H9 (cell line): ENCODE data around the gene HECW1. TPM values are rescaled to one million over a fixed set of nuclear protein-coding genes. Genes with fewer than 3 reads are reported as not detected.

ENCODE experiments used
- DNase-seq: peaks from one replicate; pipeline ENCODE4 v3.0.0-alpha.2; 2017
- H2AFZ ChIP-seq: one replicate; pipeline ENCODE4 v1.6.1; 2013; ENCODE audit warnings: mild to moderate bottlenecking, low read length, control low read depth, moderate library complexity
- H2AK5ac ChIP-seq: 2 replicates; pipeline ENCODE4 v1.6.1; 2013; ENCODE audit warnings: low read length, control low read depth, mixed read lengths; ENCODE audit not compliant: insufficient read length
- H2BK120ac ChIP-seq: one replicate; pipeline ENCODE4 v1.6.1; 2013; ENCODE audit warnings: low read depth, mild to moderate bottlenecking, low read length, control low read depth, inconsistent platforms; ENCODE audit not compliant: poor library complexity, severe bottlenecking
- H2BK12ac ChIP-seq: 2 replicates; pipeline ENCODE4 v1.6.1; 2013; ENCODE audit warnings: low read length, control low read depth, mixed read lengths, low read depth; ENCODE audit not compliant: insufficient read length
- H2BK15ac ChIP-seq: 2 replicates; pipeline ENCODE4 v1.6.1; 2013; ENCODE audit warnings: low read depth, low read length, control low read depth
- H2BK20ac ChIP-seq: one replicate; pipeline ENCODE4 v1.6.1; 2013; ENCODE audit warnings: low read depth, mild to moderate bottlenecking, low read length, control low read depth, inconsistent platforms; ENCODE audit not compliant: poor library complexity, severe bottlenecking
- H2BK5ac ChIP-seq: 2 replicates; pipeline ENCODE4 v1.6.1; 2013; ENCODE audit warnings: low read length, control low read depth, mixed read lengths; ENCODE audit not compliant: insufficient read length
- H3K14ac ChIP-seq: 2 replicates; pipeline ENCODE4 v1.6.1; 2013; ENCODE audit warnings: low read length, control low read depth; ENCODE audit not compliant: insufficient read depth
- H3K18ac ChIP-seq: 2 replicates; pipeline ENCODE4 v1.6.1; 2013; ENCODE audit warnings: low read depth, mild to moderate bottlenecking, mixed read lengths, low read length, control low read depth; ENCODE audit not compliant: insufficient read length
- H3K23ac ChIP-seq: 2 replicates; pipeline ENCODE4 v1.6.1; 2013; ENCODE audit warnings: low read length, control low read depth, mixed read lengths, low read depth; ENCODE audit not compliant: insufficient read length
- H3K23me2 ChIP-seq: 2 replicates; pipeline ENCODE4 v1.6.1; 2013; ENCODE audit warnings: low read depth, mild to moderate bottlenecking, mixed read lengths, low read length, control low read depth; ENCODE audit not compliant: insufficient read length, poor library complexity, severe bottlenecking
- H3K27ac ChIP-seq: 2 replicates; pipeline ENCODE4 v1.5.1; 2013; ENCODE audit warnings: low read length, control low read depth, mixed read lengths, low read depth; ENCODE audit not compliant: insufficient read length
- H3K27me3 ChIP-seq: 2 replicates; pipeline ENCODE4 v1.6.1; 2013; ENCODE audit warnings: low read length, control low read depth, inconsistent platforms; ENCODE audit not compliant: insufficient read depth
- H3K4ac ChIP-seq: 2 replicates; pipeline ENCODE4 v1.6.1; 2013; ENCODE audit warnings: low read depth, mild to moderate bottlenecking, control low read depth, inconsistent platforms, low read length, moderate library complexity
- H3K4me1 ChIP-seq: 2 replicates; pipeline ENCODE4 v1.6.1; 2013; ENCODE audit warnings: low read length, control low read depth, inconsistent platforms; ENCODE audit not compliant: insufficient read depth
- H3K4me2 ChIP-seq: 2 replicates; pipeline ENCODE4 v1.6.1; 2013; ENCODE audit warnings: low read length, control low read depth, mixed read lengths; ENCODE audit not compliant: insufficient read length, insufficient read depth
- H3K56ac ChIP-seq: 2 replicates; pipeline ENCODE4 v1.6.1; 2013; ENCODE audit warnings: low read depth, mild to moderate bottlenecking, mixed read lengths, low read length, control low read depth; ENCODE audit not compliant: insufficient read length
- H3K79me1 ChIP-seq: 2 replicates; pipeline ENCODE4 v1.6.1; 2013; ENCODE audit warnings: low read depth, mild to moderate bottlenecking, moderate library complexity, low read length, control low read depth, inconsistent platforms; ENCODE audit not compliant: insufficient read depth, poor library complexity, severe bottlenecking
- H3K79me2 ChIP-seq: 2 replicates; pipeline ENCODE4 v1.6.1; 2013; ENCODE audit warnings: low read length, control low read depth, inconsistent platforms; ENCODE audit not compliant: insufficient read depth
- H3K9ac ChIP-seq: 2 replicates; pipeline ENCODE4 v1.6.1; 2013; ENCODE audit warnings: low read length, control low read depth, mixed read lengths; ENCODE audit not compliant: insufficient read length; ENCODE audit errors: extremely low read depth
- H3K9me3 ChIP-seq: one replicate; pipeline ENCODE4 v1.6.1; 2013; ENCODE audit warnings: low read depth, low read length, inconsistent platforms; ENCODE audit not compliant: control insufficient read depth
- H3T11ph ChIP-seq: one replicate; pipeline ENCODE4 v1.6.1; 2013; ENCODE audit warnings: mild to moderate bottlenecking, low read length, control low read depth, inconsistent platforms
- H4K20me1 ChIP-seq: one replicate; pipeline ENCODE4 v1.6.1; 2013; ENCODE audit not compliant: control insufficient read depth, insufficient read length, insufficient read depth
- H4K5ac ChIP-seq: 2 replicates; pipeline ENCODE4 v1.6.1; 2013; ENCODE audit warnings: low read depth, mild to moderate bottlenecking, mixed read lengths, low read length, control low read depth; ENCODE audit not compliant: insufficient read length
- H4K8ac ChIP-seq: replicated peaks from 2 replicates; pipeline ENCODE4 v1.6.1; 2013; ENCODE audit warnings: low read length, control low read depth, mixed read lengths, low read depth; ENCODE audit not compliant: insufficient read length
- H4K91ac ChIP-seq: 2 replicates; pipeline ENCODE4 v1.6.1; 2013; ENCODE audit warnings: low read depth, mild to moderate bottlenecking, moderate library complexity, mixed read lengths, low read length, control low read depth; ENCODE audit not compliant: insufficient read length
- H3K27ac Mint-ChIP-seq, 3 experiments: 2 replicates in 2 of 3; 3 replicates in 1 of 3; pipeline ENCODE4 v1.8.0; 2020 to 2021; ENCODE audit warnings: mixed read lengths in 3 of 3, mild to moderate bottlenecking in 1 of 3, moderate library complexity in 1 of 3
- H3K27me3 Mint-ChIP-seq: 2 replicates; pipeline ENCODE4 v1.8.0; 2021; ENCODE audit warnings: low read depth, mild to moderate bottlenecking, moderate library complexity, mixed read lengths
- H3K36me3 Mint-ChIP-seq, 3 experiments: 2 replicates in 2 of 3; 3 replicates in 1 of 3; pipeline ENCODE4 v1.8.0; 2020 to 2021; ENCODE audit warnings: low read depth in 3 of 3, mixed read lengths in 3 of 3; ENCODE audit not compliant: insufficient read depth in 1 of 3
- H3K4me1 Mint-ChIP-seq, 2 experiments: 2 replicates each; pipeline ENCODE4 v1.8.0; 2020; ENCODE audit warnings: mixed read lengths in 2 of 2
- H3K4me3 Mint-ChIP-seq, 2 experiments: 2 replicates in 1 of 2; 3 replicates in 1 of 2; pipeline ENCODE4 v1.8.0; 2020 to 2021; ENCODE audit warnings: mild to moderate bottlenecking in 2 of 2, mixed read lengths in 2 of 2, moderate library complexity in 1 of 2
- H3K9me3 Mint-ChIP-seq, 2 experiments: 2 replicates in 1 of 2; 3 replicates in 1 of 2; pipeline ENCODE4 v1.8.0; 2020; ENCODE audit warnings: mild to moderate bottlenecking in 2 of 2, mixed read lengths in 2 of 2, moderate library complexity in 1 of 2
- CTCF ChIP-seq: fragments of 200-600 bp; sonication (generic); conservative IDR thresholded peaks from 3 replicates; pipeline ENCODE4 v1.8.0; 2021; ENCODE audit warnings: antibody characterized with exemption, mild to moderate bottlenecking
- WGBS: extraction: QIAGEN DNeasy Blood & Tissue Kit; methylation state at CpG from one replicate; pipeline ENCODE4 v1.1.7; 2013; ENCODE audit warnings: missing lambda C conversion rate, low lambda C conversion rate, mixed read lengths; ENCODE audit not compliant: insufficient read length; ENCODE audit errors: extremely low coverage; 5-methylcytosine and 5-hydroxymethylcytosine counted together
- total RNA-seq: library from RNA; stranded (reverse); gene quantifications from 2 replicates; pipeline ENCODE4 v1.2.1, GENCODE V29; 2021

HECW1 gene
- total RNA-seq, 1 experiment from 2014 or later: 5.0 TPM

DNA sequence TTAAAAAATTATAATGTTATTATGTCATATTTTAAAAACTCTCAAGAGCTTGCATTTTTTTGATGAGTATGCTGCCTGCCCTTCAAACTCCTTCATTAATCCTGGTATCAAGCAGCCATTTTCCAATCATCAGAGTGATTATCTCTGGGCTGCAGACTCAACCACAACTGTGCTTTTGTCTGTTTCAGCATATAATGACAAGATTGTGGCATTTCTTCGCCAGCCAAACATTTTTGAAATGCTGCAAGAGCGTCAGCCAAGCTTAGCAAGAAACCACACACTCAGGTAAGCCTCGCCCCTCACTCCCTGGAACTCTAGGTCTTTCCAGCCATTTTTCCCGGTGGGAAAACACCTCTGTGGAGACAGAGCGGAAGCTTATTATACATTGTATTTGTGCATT lies 380.4 kb downstream of the HECW1 start:
- Histone ChIP-seq H4K8ac (no peak overlapping the region), H2BK15ac (no peak overlapping the region), H2BK12ac (no peak overlapping the region), H3K4ac (no peak overlapping the region), H4K20me1 (no peaks in the 10 kb centered on the region), H2BK20ac (no peak overlapping the region), H2AK5ac (no peak overlapping the region), H3K23ac (no peak overlapping the region), H3K4me1 (peaks cover 4% of the 10 kb centered on the region; the same call in 1 of the 2 replicates), H2AFZ (no peak overlapping the region), H3K56ac (no peak overlapping the region), H3K27ac (no peak overlapping the region), H3K14ac (no peak overlapping the region), H2BK5ac (no peak overlapping the region), H3K9ac (no peak overlapping the region), H3T11ph (no peak overlapping the region), H2BK120ac (no peak overlapping the region), H3K4me2 (no peak overlapping the region), H4K5ac (no peak overlapping the region), H3K23me2 (no peaks in the 10 kb centered on the region), H3K9me3 (no peaks in the 10 kb centered on the region), H3K18ac (no peak overlapping the region), H3K79me2 (no peaks in the 10 kb centered on the region), H3K27me3 (no peaks in the 10 kb centered on the region), H3K79me1 (no peaks in the 10 kb centered on the region), H4K91ac (no peak overlapping the region)
- no CpG with 5 or more reads among the region's 5 CpGs for WGBS
- H3K9me3 Mint-ChIP-seq: no peaks in the 10 kb centered on the region
- H3K27me3 Mint-ChIP-seq: no peaks in the 10 kb centered on the region
- H3K4me1 Mint-ChIP-seq: 0 out of 4 replicates have a peak, but pooled peaks cover 0 to 2% of the 10 kb centered on the region in 2 experiments
- H3K27ac Mint-ChIP-seq: no peak overlapping the region
- DNase-seq: no peak
- H3K4me3 Mint-ChIP-seq: no peak overlapping the region
- TF ChIP-seq CTCF: no peak
- no peaks in the 10 kb centered on the region for H3K36me3 Mint-ChIP-seq
